Measurements from ENCODE around the gene RBMS1. TPM values are rescaled to one million over a fixed set of nuclear protein-coding genes. Genes with fewer than 3 reads are reported as not detected.

Gene RBMS1
- total and polyA plus RNA-seq, 2 of the 13 experiments (the other 11 are each of a cell fraction or from before 2014, with no cell fraction given) = 55.5 to 110 TPM

DNA sequence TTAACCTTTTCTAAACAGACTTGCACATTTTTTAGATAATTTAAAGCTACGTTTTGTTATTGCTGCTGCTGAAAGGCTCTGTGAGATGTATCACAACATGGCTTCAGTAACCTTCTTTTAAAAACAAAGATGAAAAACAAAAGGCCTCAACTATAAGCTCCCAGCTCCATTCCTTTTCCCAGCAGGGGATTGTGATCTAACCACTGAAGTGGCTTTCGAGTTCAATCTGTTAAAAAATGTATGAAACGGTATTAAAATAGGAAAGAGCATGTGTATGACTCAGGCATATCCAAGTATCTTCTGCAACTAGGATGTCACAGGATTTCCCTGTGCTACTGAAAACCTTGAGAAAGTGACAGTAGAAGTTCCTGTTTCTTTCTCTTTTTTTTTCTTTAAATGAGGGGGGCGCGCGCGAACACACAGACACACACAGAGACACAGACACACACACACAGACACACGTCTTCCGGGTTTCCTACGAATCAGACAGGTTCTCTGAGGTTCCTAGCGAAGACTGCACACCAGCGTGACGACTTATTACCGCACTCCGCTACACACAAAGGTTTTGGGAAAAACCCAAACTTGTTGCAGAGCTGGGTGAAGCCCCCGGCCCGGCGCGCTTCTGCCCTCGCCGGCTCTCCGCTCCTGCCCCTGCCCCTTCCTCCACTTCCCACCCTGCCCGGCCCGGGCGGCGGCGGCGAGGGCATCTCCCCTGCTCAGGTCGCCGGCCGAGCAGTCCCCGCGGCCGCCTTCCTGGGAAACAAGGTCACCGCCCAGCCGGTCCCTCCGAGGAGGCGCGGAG lies 86.8 kb downstream of the RBMS1 start (continued):
- TF ChIP-seq ZBTB10 (CRISPR knock-in tag; IDR thresholded peaks at IDR 0.05; ENCODE audit: borderline replicate concordance) = no peak
- no peak for TF ChIP-seq ONECUT2 (CRISPR knock-in tag; IDR thresholded peaks at IDR 0.05)
- no peak for TF ChIP-seq ZMYM3 (CRISPR knock-in tag; IDR thresholded peaks at IDR 0.05)
- TF ChIP-seq MIXL1 (CRISPR knock-in tag; IDR thresholded peaks at IDR 0.05) = no peak
- TF ChIP-seq ZNF749 (CRISPR knock-in tag; IDR thresholded peaks at IDR 0.05; ENCODE audit: borderline replicate concordance) = 0 out of 2 replicates have a peak, but pooled peaks have one; percentile 1
- TF ChIP-seq NONO (IDR thresholded peaks at IDR 0.05) = no peak
- no peak for TF ChIP-seq NONO (CRISPR knock-in tag; conservative IDR thresholded peaks at IDR 0.05)
- TF ChIP-seq ZNF883 (CRISPR knock-in tag; IDR thresholded peaks at IDR 0.05; ENCODE audit: not compliant biosample characterization) = peak; percentile 55
- no peak for TF ChIP-seq EED (CRISPR knock-in tag; IDR thresholded peaks at IDR 0.05)
- no peak for TF ChIP-seq EEA1 (CRISPR knock-in tag; IDR thresholded peaks at IDR 0.05; ENCODE audit: borderline replicate concordance)
- TF ChIP-seq SIN3A (IDR thresholded peaks at IDR 0.05; ENCODE audit: borderline replicate concordance, low read depth, low read length) = no peak
- no peak for TF ChIP-seq RAD21 (CRISPR knock-in tag; IDR thresholded peaks at IDR 0.05)
- TF ChIP-seq PCBP2 (optimal IDR thresholded peaks at IDR 0.05; ENCODE audit: low read depth, low read length, poor library complexity, severe bottlenecking) = no peak
- no peak for TF ChIP-seq CREB1 (IDR thresholded peaks at IDR 0.05)
- no peak for TF ChIP-seq CREB1 (CRISPR knock-in tag; IDR thresholded peaks at IDR 0.05)
- no peak for TF ChIP-seq JUND (CRISPR knock-in tag; IDR thresholded peaks at IDR 0.05)
- TF ChIP-seq, protein P1, sequence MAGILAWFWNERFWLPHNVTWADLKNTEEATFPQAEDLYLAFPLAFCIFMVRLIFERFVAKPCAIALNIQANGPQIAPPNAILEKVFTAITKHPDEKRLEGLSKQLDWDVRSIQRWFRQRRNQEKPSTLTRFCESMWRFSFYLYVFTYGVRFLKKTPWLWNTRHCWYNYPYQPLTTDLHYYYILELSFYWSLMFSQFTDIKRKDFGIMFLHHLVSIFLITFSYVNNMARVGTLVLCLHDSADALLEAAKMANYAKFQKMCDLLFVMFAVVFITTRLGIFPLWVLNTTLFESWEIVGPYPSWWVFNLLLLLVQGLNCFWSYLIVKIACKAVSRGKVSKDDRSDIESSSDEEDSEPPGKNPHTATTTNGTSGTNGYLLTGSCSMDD (CRISPR knock-in tag; IDR thresholded peaks at IDR 0.05) = no peak
- TF ChIP-seq NR2C2 (CRISPR knock-in tag; IDR thresholded peaks at IDR 0.05; ENCODE audit: borderline replicate concordance) = 0 out of 2 replicates have a peak, but pooled peaks have one; percentile 23
- TF ChIP-seq FOXA3 (CRISPR knock-in tag; IDR thresholded peaks at IDR 0.05) = no peak
- no peak for TF ChIP-seq KAT8 (CRISPR knock-in tag; IDR thresholded peaks at IDR 0.05)
- TF ChIP-seq ZNF567 (CRISPR knock-in tag; IDR thresholded peaks at IDR 0.05; ENCODE audit: borderline replicate concordance) = no peak
- TF ChIP-seq ZNF788 (CRISPR knock-in tag; IDR thresholded peaks at IDR 0.05; ENCODE audit: borderline replicate concordance) = no peak
- no peak for TF ChIP-seq GATAD1 (CRISPR knock-in tag; IDR thresholded peaks at IDR 0.05)
- TF ChIP-seq ZNF543 (CRISPR knock-in tag; IDR thresholded peaks at IDR 0.05) = 0 out of 2 replicates have a peak, but pooled peaks have one; percentile 36
- TF ChIP-seq, protein P2, sequence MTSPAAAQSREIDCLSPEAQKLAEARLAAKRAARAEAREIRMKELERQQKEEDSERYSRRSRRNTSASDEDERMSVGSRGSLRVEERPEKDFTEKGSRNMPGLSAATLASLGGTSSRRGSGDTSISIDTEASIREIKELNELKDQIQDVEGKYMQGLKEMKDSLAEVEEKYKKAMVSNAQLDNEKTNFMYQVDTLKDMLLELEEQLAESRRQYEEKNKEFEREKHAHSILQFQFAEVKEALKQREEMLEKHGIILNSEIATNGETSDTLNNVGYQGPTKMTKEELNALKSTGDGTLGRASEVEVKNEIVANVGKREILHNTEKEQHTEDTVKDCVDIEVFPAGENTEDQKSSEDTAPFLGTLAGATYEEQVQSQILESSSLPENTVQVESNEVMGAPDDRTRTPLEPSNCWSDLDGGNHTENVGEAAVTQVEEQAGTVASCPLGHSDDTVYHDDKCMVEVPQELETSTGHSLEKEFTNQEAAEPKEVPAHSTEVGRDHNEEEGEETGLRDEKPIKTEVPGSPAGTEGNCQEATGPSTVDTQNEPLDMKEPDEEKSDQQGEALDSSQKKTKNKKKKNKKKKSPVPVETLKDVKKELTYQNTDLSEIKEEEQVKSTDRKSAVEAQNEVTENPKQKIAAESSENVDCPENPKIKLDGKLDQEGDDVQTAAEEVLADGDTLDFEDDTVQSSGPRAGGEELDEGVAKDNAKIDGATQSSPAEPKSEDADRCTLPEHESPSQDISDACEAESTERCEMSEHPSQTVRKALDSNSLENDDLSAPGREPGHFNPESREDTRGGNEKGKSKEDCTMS (CRISPR knock-in tag; conservative IDR thresholded peaks at IDR 0.05) = no peak
- TF ChIP-seq YY1 (IDR thresholded peaks at IDR 0.05; ENCODE audit: insufficient read depth, insufficient replicate concordance, low read depth, low read length) = no peak

Data from HepG2 (cell line).